ENCODE data around the gene PDGFD.

PDGFD gene

GRCh38 chr11:104164028-104164520 is at the start of gene PDGFD:
PDGFD (minus strand) TSS chr11:104164147.
- DNase-seq: no peak

- DNase-seq: no peak
Measured at GRCh38 chr11:104206936-104207335, 43.0 kb upstream of the PDGFD start.

DNA sequence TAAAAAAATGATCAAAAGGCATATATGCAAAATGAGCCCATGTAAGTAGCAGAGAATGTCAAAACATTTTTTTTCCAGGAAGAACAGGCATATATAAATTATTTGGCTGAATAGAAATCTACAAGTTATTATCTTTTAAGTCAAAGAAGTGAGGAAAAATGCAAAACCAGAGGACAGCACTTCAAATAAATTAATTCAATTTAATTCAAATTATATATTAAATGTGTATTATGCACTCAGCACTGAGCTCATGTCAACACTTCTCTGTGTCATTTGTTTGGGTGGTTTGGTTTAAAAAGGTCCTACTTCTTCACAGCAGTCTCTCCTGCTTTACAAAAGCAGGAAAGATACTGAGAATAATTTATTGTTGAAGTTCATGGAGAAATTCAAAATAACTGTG is 41.9 kb upstream of the PDGFD start:
- DNase-seq: no peak

DNA sequence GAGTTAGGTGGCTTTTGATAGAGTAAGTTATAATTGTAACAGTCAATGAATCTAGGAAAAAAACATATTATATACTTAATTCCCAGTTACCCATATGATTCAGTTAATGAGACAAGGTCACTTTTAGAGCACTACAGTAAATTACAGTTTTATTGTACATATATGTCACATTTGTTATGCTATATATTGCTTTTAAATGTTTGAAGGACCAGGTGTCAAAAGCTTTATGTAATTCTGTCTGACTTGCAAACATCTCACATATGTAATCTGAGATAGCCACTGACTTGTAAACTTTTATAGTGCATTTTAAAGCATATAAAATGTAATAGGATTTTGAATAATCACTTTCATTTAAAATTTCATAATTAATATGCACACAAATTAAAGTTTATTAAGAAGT is 36.7 kb upstream of the PDGFD start:
- DNase-seq: no peak

DNA sequence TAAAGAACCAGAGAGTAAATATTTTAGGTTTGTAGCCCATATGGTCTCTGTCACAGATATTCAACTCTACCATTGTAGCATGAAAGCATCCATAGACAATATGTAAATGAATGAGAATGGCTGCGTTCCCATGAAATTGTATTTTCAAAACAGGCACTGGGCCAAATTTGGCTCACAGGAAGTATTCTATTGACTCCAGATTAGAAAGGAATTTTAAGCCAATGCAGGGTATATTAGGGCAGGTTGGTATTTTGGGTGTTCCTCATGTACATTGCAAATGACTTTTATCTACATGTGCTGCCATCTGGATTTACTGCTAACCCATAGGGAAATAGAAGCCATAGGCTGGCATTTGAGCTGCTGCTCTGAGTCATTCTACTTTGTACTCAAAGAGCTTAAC is 35.1 kb upstream of the PDGFD start:
- DNase-seq: no peak

DNA sequence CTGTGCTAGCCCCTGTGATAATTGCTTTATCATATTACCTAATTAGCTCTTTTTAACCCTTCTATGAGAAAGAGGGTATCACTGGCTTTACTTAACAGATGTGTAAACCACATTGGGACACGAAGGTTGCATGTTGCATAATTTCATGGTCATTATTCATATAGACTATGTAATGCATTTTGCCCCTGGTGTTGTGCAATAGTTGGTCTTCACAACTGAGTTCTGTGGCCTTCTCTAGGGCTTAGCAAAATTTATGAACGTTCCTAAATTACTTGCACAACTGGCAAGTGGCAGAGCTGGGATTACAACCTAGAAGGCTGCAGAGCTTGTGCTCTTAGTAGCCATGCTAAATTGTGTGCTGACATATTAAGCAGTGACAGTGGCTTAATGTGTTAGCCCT is 34.6 kb upstream of the PDGFD start:
- no peak for DNase-seq

DNA sequence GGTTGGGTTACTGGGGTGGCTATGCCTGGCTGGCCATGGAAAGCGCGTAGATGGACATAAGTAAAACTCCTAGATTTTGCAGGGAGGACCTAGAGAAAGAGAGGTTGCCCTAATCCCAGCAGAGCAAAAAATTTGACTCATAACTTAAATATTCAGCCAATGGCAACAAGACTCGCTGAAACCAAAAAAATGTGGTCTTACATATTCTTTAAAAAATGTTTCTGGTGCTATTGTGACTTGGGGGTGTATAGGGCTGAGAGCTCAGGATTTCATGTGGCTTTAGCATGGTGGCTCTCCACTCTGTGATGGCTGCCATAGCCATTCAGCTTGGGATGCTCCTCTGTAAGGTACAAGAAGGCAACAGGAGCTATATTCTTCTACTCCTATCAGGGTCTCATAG is 27.2 kb upstream of the PDGFD start:
- DNase-seq: no peak

- no peak for DNase-seq
Measured at GRCh38 chr11:104183593-104183992, 19.6 kb upstream of the PDGFD start.

DNA sequence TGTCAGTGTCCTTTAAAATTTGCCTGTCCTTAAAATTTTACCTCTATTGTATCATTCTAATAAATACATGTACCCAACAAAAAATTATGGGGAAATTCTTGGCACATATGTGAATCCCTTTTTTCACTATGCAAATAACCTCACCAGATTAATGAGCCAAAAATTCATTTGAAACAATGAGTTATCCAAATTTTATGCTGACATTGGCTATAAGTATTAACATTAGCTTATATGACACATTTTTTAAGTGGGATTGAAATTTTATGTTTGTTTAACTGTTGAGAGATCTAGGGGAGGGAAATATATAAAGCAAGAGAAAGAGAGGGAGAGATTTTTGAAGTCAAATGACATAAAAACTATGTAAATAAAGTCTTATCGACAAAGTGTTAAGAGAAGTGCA is 11.8 kb upstream of the PDGFD start:
- no peak for DNase-seq

DNA sequence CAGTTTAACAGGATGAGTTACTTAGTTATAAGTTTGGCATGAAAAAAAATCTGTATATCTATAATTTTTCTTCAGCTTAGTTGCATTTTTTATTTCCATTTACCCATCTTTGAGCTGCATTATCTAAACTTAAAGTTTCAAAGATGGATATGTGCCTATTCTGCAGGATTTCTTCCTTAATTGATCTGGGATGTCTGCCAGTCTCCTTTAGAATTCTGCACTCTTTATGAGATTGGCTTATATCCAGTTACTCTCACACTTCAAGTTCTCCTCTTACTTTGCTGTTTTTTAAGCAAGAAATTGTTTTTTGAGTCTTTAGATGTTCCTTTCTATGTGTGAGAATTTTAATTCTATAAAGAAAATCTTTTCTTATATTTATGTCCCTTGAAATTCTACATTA is 5.1 kb upstream of the PDGFD start:
- no peak for DNase-seq

- no peak for DNase-seq
Measured at GRCh38 chr11:104165014-104165413, 1.1 kb upstream of the PDGFD start.

DNA sequence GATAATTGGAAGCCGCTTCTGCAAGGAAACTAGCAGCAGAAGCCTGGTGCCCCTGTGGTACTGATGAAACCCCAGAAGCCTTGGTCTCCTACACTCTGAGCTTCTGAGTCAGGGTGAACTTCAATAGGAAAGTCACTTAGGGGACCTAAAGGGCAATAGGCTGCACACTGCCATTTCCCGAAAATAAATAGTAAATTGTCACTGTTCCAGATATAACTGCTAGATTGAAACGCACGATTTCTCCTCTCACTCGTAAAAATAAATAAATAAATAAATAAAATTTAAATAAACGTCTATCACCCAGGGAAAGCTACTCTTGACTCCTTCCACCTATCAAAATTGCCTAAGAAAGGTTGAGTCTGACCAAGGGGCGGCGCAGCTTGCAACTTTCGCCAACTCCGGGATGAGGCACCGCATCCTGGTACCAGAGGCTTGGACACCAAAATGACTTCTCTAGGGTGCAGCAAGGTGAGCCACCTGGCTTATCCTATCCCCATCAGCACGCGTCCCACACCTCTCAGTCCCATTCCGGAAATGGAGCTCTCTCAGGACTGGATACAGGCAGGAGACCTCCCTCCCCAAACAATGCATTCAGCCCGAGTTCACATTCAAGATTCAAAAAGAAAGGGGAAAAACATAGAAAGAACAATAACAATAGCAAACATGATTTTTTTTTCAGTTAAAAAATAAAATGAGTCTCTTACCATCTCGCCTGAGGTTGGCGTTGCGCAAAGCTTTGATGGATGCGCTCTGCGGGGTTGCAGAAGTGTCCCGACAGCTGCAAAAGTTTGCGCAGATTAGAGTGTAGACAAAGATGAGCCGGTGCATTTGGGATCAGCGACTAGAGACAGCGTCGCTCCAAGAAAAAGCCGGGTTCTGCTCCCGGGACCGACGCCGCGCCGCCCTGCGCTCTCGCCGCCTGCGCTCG is 583 bp downstream of the PDGFD start:
- no peak for DNase-seq

DNA sequence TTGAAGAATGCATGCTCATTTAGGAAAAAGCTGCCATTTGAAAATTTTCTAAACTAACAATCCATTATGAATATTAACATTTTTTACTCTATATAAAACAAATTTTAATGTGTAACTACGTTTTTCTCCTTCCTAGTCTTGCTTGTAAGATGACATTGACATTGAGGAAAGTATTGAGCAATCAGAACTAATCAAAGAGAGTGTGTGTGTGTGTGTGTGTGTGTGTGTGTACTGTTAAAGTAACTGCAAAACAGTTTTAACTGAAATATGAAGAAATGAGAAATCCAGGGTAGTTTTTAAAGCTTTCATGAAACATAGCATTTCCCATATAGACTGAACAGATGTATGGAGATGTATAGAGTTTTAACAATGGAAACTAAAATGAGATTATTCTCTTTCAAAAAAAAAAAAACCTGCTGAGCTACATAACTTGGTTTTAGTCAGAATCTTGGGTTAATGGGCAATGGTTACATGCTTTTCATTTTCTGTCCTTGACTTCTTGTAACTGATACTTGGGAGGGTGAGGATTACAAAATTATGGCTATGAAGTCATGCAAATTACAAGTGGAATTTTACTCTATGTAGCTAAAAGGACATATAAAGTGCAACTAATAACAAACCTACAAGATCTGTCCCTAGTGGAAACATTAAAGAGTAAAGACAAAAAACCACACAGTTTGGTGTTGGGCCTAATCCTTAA is 2.0 kb downstream of the PDGFD start:
- DNase-seq: no peak

- no peak for DNase-seq
Measured at GRCh38 chr11:104159356-104159755, 4.6 kb downstream of the PDGFD start.

DNA sequence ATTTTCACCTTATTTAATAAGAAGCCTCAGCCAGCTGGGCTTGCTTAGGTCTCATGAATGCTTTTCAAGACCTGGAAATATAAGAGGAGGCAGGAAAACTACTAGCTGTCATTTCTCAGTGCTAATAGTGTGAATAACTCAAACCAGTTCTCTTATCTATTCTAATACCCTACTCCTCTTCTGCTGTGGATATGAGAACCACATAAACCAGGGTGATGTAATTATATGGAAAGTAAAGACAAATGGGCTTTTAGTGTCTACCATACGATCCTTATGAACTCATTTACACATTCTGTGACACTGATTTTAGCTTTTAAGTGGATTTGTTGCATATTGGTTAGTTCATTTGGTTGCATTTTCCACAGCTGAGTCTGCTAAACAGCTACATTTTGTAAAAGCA is 8.6 kb downstream of the PDGFD start:
- no peak for DNase-seq

DNA sequence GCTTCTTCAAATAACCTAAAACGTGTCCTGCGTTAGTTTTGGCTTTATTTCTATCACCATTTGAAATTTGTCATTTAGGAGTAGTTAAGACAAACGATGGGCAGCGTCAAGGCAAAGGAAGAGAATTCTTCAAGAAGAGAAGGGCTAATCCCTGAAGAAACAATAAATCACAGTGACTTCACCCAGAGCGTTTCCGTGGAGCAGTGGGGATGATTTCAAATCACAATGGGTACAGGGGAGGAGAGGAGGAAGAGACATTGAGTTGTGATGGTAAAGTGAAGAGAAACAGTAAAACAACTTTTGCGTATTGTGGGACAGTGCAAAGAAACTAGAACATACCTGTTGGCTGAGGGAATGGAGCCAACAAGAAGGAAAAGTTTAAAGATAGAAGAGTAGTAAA is 9.7 kb downstream of the PDGFD start:
- no peak for DNase-seq

- DNase-seq: peak; percentile 55
Measured at GRCh38 chr11:104152941-104153505, 10.9 kb downstream of the PDGFD start.

DNA sequence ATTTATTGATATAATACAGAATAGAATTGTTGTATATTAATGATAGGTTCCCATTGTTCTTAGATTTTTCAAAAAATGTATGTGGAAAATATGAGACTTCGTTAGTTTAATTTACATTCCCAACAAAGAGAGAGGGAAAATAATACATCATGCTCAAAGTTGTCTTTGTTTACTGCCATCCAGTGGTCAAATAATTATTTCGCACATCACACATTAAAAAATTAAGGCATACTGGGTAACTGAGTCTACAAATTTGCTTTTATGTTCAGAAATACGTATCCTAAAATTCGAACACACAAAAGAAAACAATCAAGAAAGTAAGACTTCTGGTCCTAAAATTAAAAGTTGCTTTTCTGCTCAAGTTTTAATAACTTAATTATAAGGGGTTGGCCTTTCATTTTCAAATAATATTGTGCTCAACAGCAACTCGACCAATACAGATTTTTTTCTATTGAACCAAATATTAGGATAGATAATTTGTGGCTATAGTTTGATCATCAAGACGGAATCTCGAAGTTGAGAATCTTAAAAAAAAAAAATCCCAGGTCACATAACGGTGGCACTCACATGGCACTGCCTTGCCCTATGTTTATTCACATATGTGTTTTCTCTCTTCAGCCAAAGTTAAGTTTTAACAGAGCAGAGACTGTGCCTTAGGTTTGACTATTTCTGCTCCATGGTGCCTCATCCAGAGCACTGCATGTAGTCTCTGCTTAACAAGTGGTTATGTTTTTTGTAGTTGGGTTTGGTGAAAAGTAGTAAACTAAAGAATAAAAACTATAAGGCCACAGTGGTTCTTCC is 12.3 kb downstream of the PDGFD start:
- DNase-seq: no peak

GRCh38 chr11:104148706-104149105 is 15.2 kb downstream of the PDGFD start:
- no peak for DNase-seq

DNA sequence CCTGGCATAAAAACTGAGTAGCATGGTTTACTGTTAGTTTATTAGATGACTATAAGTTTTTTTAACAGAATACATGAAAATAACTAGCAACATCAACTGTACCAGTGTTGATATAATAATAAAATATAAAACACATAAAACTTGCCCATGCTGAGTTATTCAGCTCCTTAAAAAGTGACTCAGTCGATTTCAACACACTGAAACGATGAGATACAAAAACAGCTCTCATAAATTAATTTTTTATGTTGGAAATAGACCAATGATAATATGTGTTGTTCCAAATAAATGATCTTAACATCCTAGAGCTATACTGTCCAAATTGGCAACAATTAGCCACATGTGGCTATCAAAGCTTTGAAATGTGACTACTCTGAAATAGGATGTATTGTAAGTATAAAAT is 15.9 kb downstream of the PDGFD start:
- no peak for DNase-seq

GRCh38 chr11:104146943-104147342 is 17.0 kb downstream of the PDGFD start:
- no peak for DNase-seq

DNA sequence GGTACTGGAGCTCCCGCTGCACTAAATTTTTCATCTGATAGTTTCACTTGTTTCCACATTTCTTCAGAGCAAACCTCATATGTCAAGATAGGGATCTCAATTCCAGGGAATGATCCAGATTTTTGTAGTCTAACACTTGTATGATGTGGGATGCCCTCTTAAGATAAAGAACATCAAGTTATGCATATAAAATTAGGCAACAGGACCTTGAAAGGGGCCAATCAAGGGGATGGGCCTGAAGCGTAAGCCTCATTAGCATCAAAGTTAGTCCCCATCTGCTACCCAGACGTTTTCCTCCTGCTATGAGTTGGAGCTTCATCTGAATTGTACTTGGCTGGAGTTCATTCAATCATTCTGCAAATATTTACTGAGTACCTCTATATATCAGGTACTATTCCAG is 17.5 kb downstream of the PDGFD start:
- no peak for DNase-seq

DNA sequence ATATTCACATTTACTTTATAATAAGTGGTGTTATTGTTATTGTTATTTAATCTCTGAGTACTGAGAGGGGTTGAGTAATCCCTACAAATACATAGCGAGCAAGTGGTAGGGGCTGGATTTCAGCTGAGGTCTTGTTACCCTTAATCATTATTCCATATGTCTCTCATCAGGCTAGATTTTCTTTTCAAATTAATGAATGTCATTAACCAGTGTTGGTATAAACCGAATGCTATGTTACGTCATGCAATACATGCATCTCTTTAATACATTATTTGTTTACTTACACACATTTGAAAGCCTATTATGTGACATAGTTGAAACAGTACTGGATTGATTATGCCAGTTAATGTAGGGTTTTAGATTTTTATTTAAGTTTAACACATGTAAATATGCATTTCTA is 18.9 kb downstream of the PDGFD start:
- DNase-seq: no peak
